Measurements from ENCODE around the gene ST6GALNAC3. TPM values are rescaled to one million over a fixed set of nuclear protein-coding genes. Genes with fewer than 3 reads are reported as not detected.

Gene ST6GALNAC3
- polyA plus RNA-seq, 2 of the 4 experiments (the other 2 are of a cell fraction) = 1.1 to 1.2 TPM

DNA sequence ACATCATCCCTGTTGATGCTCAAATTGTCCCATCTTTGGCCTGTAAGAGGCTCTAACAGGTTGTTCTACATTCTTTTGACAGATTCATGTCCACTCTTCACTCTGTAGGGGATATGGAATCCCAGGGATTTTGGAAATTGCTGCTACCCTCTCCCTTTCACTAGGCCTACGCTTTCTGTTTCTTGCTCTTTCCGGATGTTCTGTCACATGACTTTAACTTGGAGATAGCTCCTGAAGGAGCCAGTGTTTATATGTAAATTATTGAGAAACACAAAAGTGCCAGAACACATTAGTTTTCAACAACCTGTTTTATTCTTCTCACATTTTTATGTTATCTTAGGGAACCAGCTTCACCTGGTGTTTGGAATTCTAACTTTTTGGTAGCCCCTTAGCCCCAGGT, 505.7 kb downstream of the ST6GALNAC3 start:
- 17% methylated on average over 2 of the region's 2 CpGs for WGBS (ENCODE audit: missing lambda C conversion rate)
- POLR2A ChIA-PET = no interaction called here
- Histone ChIP-seq H3K4me3 (no peak overlapping the region), H3K4me1 (no peaks in the 10 kb centered on the region), H3K9me3 (no peaks in the 10 kb centered on the region), H3K4me2 (no peak overlapping the region), H3K27ac (no peak overlapping the region)
- ATAC-seq (no peak), FAIRE-seq (no peak), DNase-seq (ENCODE audit: low read depth in 1 of 2, low spot score in 1 of 2) (no peak)
- CTCF ChIA-PET = no interaction called here
- TF ChIP-seq KDM1A (IDR thresholded peaks at IDR 0.05; ENCODE audit: low read depth) (no peak), ZNF302 (CRISPR knock-in tag; IDR thresholded peaks at IDR 0.05) (no peak), HDAC2 (IDR thresholded peaks at IDR 0.05) (no peak), POLR2AphosphoS2 (conservative IDR thresholded peaks at IDR 0.05; ENCODE audit: low read length) (no peak)
- TF ChIP-seq, protein P1, sequence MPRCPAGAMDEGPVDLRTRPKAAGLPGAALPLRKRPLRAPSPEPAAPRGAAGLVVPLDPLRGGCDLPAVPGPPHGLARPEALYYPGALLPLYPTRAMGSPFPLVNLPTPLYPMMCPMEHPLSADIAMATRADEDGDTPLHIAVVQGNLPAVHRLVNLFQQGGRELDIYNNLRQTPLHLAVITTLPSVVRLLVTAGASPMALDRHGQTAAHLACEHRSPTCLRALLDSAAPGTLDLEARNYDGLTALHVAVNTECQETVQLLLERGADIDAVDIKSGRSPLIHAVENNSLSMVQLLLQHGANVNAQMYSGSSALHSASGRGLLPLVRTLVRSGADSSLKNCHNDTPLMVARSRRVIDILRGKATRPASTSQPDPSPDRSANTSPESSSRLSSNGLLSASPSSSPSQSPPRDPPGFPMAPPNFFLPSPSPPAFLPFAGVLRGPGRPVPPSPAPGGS (IDR thresholded peaks at IDR 0.05) = no peak
- TF ChIP-seq, protein P2, sequence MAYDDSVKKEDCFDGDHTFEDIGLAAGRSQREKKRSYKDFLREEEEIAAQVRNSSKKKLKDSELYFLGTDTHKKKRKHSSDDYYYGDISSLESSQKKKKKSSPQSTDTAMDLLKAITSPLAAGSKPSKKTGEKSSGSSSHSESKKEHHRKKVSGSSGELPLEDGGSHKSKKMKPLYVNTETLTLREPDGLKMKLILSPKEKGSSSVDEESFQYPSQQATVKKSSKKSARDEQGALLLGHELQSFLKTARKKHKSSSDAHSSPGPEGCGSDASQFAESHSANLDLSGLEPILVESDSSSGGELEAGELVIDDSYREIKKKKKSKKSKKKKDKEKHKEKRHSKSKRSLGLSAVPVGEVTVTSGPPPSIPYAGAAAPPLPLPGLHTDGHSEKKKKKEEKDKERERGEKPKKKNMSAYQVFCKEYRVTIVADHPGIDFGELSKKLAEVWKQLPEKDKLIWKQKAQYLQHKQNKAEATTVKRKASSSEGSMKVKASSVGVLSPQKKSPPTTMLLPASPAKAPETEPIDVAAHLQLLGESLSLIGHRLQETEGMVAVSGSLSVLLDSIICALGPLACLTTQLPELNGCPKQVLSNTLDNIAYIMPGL (CRISPR knock-in tag; IDR thresholded peaks at IDR 0.05; ENCODE audit: borderline replicate concordance) = no peak

DNA sequence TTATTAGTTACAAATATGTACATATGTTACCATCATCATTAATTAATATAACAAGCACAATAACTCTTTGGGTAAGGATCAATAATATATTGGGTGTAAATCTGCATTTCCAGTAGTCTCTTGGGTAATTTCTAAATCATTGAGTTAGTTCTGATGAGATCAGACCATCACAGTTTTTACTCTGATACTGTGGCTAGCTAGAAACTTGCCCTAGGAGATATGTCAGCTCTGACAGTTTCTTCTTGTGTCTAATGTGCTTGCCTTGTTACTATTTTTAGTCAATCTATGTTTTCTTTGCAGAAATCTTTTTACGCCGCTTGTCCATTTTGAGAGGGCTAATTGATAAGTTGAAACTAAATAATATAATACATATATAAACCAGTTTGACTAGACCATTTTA, 507.2 kb downstream of the ST6GALNAC3 start:
- no peak overlapping the region for H3K4me2 ChIP-seq
- no peak overlapping the region for H3K4me3 ChIP-seq
- no peak for FAIRE-seq
- WGBS (ENCODE audit: missing lambda C conversion rate) = 95% methylated on average over 2 of the region's 2 CpGs
- CTCF ChIA-PET = no interaction called here
- H3K9me3 ChIP-seq = no peaks in the 10 kb centered on the region
- H3K27ac ChIP-seq = no peak overlapping the region
- ATAC-seq = no peak
- TF ChIP-seq HOXB5 (CRISPR knock-in tag; IDR thresholded peaks at IDR 0.05) (no peak), KDM1A (IDR thresholded peaks at IDR 0.05; ENCODE audit: low read depth) (no peak), CBX8 (IDR thresholded peaks at IDR 0.05) (no peak), NPAS2 (CRISPR knock-in tag; IDR thresholded peaks at IDR 0.05; ENCODE audit: borderline replicate concordance) (no peak), FOXS1 (CRISPR knock-in tag; IDR thresholded peaks at IDR 0.05) (no peak), POLR2AphosphoS2 (conservative IDR thresholded peaks at IDR 0.05; ENCODE audit: low read length) (no peak), KDM5A (IDR thresholded peaks at IDR 0.05) (no peak), ZC3H11A (IDR thresholded peaks at IDR 0.05) (no peak), ZSCAN20 (CRISPR knock-in tag; IDR thresholded peaks at IDR 0.05) (no peak), SMC3 (IDR thresholded peaks at IDR 0.05) (no peak), PHF8 (IDR thresholded peaks at IDR 0.05; ENCODE audit: borderline replicate concordance, low read depth) (no peak), RAD21 (conservative IDR thresholded peaks at IDR 0.05 in 1 of 2, IDR thresholded peaks at IDR 0.05 in 1 of 2) (no peak), EP300 (IDR thresholded peaks at IDR 0.05) (no peak), HEYL (CRISPR knock-in tag; IDR thresholded peaks at IDR 0.05) (no peak), NR3C1 (IDR thresholded peaks at IDR 0.05) (no peak)
- TF ChIP-seq, protein P3, sequence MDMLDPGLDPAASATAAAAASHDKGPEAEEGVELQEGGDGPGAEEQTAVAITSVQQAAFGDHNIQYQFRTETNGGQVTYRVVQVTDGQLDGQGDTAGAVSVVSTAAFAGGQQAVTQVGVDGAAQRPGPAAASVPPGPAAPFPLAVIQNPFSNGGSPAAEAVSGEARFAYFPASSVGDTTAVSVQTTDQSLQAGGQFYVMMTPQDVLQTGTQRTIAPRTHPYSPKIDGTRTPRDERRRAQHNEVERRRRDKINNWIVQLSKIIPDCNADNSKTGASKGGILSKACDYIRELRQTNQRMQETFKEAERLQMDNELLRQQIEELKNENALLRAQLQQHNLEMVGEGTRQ (IDR thresholded peaks at IDR 0.05) = no peak
- TF ChIP-seq, protein P4, sequence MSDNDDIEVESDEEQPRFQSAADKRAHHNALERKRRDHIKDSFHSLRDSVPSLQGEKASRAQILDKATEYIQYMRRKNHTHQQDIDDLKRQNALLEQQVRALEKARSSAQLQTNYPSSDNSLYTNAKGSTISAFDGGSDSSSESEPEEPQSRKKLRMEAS (IDR thresholded peaks at IDR 0.05) = no peak
- TF ChIP-seq, protein P5, sequence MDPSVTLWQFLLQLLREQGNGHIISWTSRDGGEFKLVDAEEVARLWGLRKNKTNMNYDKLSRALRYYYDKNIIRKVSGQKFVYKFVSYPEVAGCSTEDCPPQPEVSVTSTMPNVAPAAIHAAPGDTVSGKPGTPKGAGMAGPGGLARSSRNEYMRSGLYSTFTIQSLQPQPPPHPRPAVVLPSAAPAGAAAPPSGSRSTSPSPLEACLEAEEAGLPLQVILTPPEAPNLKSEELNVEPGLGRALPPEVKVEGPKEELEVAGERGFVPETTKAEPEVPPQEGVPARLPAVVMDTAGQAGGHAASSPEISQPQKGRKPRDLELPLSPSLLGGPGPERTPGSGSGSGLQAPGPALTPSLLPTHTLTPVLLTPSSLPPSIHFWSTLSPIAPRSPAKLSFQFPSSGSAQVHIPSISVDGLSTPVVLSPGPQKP (IDR thresholded peaks at IDR 0.05; ENCODE audit: low read depth, low read length) = no peak
- TF ChIP-seq, protein P6, sequence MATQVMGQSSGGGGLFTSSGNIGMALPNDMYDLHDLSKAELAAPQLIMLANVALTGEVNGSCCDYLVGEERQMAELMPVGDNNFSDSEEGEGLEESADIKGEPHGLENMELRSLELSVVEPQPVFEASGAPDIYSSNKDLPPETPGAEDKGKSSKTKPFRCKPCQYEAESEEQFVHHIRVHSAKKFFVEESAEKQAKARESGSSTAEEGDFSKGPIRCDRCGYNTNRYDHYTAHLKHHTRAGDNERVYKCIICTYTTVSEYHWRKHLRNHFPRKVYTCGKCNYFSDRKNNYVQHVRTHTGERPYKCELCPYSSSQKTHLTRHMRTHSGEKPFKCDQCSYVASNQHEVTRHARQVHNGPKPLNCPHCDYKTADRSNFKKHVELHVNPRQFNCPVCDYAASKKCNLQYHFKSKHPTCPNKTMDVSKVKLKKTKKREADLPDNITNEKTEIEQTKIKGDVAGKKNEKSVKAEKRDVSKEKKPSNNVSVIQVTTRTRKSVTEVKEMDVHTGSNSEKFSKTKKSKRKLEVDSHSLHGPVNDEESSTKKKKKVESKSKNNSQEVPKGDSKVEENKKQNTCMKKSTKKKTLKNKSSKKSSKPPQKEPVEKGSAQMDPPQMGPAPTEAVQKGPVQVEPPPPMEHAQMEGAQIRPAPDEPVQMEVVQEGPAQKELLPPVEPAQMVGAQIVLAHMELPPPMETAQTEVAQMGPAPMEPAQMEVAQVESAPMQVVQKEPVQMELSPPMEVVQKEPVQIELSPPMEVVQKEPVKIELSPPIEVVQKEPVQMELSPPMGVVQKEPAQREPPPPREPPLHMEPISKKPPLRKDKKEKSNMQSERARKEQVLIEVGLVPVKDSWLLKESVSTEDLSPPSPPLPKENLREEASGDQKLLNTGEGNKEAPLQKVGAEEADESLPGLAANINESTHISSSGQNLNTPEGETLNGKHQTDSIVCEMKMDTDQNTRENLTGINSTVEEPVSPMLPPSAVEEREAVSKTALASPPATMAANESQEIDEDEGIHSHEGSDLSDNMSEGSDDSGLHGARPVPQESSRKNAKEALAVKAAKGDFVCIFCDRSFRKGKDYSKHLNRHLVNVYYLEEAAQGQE (IDR thresholded peaks at IDR 0.05) = no peak
- POLR2A ChIA-PET = no interaction called here
- H3K4me1 ChIP-seq = no peaks in the 10 kb centered on the region
- DNase-seq (ENCODE audit: low read depth in 1 of 2, low spot score in 1 of 2) = no peak

Data from A549 (cell line).